Activated CD8-positive, alpha-beta memory T cell treated with anti-CD3 and anti-CD28 coated beads, Interleukin-2, amount 50 U/mL, for 1 hour (primary cell): ENCODE data around the gene CCDC85C.

Experiments
- DNase-seq: peaks from one replicate; pipeline ENCODE4 v3.0.0-alpha.2; 2020; ENCODE audit errors: extremely low read depth

The CCDC85C gene

DNA sequence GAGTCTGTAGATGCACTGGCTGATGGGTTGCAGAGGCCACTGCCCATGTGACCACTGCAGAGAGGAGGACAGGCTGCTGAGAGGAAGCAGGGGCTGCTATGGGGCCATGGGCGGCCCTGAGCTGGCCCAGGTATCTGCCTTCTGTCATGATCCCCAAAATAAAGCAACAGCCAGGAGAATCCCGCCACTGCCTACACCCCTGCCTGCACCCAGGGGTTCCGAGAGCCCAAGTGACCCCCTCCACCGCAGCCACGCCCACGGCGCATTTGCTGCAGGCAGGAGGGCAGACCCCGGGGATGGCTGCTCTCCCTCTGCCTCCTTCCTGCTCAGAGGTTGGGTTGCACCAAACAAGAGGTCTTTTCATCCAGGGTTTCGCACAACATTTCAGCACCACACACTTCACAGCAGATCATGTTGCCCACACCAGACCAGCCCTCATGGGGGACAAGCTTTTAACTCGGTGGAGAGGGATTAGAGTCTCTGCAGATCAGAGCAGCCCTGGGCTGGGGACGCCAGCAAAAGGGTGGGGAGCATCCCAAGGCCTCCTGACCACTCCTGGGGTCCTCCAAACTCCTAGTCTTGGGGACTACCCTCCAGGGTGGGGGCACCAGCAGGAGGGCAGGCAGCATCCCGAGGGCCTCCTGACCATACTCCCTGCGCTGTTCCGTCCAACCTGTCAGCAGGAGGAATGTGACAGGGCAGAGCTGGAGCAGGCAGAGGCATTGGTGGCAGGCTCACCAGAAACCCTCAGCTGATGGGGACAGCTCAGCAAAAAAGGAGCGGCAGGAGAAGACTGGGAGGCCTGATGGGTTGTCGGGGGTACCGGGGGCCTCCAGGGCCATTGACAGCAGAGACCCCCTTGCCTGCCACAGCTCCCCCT, 14.1 kb downstream of the CCDC85C start:
- DNase-seq, result no peak

GRCh38 chr14:99589031-99589441, 15.0 kb downstream of the CCDC85C start:
- no peak for DNase-seq

DNA sequence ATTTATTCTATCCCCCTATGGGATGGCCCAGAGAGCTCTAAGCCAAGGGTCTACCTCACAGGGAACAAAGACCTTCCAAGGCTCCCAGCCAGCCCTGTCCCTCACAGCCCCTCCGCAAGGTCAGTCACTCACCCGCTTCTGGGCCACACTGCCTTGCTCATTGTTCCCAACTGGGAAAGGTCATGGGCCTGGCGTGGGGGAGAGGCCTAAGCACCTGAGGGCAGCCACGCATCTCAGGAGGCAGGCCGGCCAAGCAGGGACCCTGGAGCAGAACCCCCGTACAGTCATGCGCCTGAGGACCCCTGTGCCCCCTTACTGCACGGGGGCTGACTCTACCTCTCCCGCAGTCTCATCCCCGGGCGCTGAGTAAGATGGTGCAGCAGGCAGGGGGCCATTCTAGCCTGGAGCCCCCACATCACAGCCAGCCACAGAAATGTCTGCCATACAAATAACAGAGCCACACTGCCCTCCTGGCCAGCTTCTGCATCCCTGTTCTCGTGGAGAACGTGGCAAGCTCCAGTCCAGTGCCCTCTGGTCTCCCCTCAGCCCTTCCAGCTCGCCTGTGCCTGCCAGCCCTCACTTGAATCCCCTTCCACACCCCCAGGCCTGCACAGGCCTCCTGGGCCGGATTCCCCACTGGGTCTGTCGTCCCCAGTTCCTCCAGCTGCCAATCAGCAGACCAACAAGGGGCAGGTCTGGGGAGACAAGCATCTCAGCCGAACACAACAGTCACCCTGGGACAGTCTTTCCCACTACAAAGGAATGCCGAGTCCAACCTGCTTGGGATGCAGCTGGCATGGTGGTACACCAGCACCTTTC, 16.3 kb downstream of the CCDC85C start:
- no peak for DNase-seq

DNA sequence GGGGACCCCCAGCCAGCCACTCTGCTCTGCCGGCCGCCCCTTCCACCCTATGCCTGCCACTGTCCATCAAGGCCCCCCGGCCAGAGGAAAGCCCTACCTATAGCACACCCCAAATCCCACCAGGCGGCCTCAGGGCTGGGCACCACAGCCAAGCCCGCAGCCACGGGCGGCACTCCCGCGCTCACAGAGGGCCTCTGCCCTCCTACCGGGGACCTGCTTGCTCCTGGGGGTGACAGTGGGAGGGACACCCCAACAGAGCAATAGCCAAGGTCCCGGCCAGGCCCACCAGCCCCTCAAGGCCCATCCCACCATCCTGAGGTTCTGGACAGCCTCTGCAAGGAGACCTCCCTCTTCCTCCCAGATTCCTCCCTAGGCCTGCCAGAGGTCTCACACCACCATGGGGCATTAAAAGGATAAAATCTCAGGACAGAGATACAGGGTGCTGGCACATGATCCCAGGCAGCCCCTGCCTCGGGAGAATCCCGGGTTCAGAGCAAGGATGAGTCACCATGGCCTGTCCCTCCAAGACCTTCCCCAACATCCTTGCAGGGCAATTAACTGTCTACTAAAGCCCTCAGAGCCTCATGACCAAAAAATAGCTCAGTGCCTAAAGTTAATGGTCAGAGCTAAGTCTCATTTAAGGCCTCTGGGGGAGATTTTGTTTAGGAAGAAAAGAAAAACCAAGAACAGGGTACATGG, 17.1 kb downstream of the CCDC85C start:
- DNase-seq, result no peak

- DNase-seq, result no peak
Observed at GRCh38 chr14:99586054-99586760, 17.8 kb downstream of the CCDC85C start.

DNA sequence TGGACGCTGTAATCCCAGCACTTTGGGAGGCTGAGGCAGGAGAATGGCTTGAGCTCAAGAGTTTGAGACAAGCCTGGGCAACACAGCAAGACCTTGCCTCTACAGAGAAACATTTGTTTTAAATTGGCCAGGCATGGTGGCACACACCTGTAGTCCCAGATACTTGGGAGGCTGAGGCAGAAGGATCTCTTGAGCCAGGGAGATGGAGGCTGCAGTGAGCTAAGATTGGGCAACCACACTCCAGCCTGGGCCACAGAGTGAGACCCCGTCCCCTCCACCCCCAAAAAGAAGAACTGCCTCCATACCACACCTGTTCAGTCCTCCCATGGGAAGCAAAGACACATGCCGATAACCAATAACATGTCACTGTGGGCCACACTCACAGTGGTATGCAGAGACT, 19.2 kb downstream of the CCDC85C start:
- DNase-seq, result no peak

GRCh38 chr14:99581938-99582337, 22.1 kb downstream of the CCDC85C start:
- no peak for DNase-seq

DNA sequence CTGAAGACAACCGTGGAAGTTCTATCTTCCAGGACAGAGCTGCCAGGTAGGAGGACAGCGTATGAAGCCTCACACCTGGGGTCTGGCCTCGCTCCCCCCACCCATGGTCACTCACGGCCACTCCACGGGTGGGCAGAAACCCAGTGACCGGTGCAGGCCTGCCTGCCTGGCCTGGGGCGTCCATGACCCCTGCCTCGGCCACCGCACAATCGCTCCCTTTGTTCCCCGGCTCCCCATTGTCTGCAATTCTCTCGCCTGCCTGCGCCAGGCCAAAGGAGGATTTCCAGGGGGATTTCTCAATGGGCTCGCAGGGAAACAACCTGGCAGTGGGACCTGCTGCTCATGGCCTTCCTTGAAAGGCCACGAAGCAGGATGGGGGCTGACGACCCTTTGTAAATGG, 22.6 kb downstream of the CCDC85C start:
- no peak for DNase-seq

- DNase-seq, result no peak
Observed at GRCh38 chr14:99579903-99580571, 24.0 kb downstream of the CCDC85C start.

DNA sequence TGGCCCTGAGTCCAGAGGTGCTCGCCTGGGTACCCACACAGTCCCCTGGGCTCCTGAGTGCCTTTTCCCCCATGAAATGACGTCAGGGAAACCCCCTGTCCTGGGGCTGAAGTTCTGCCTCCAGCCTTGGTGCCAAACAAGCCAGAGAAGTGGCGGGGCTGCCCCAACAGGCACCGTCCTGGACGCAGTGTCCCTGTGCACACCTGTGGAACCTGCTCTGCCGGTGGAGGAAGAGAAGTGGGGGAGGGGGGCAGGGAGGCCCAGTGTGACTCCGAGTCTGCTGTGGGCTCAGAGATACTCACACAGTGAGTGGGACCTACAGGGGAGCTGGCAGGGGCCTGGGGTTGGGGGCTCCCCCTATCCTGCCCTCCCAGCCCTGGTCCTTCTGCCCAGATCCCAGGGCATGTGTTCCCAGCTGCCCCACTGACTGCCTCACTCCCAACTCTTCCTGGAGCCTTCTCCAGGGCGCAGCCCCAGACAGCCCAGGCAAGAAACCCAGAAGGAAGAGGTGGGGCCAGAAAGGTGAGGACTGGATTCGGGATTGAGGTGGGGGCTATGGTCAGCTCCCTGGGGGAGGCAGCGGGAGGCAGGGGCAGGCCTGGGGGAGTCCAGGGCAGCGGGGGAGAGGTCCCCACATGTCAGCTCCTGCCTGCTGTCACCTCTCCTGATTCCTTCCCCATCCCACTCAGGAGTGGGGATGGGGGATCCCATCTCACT, 24.7 kb downstream of the CCDC85C start:
- no peak for DNase-seq

DNA sequence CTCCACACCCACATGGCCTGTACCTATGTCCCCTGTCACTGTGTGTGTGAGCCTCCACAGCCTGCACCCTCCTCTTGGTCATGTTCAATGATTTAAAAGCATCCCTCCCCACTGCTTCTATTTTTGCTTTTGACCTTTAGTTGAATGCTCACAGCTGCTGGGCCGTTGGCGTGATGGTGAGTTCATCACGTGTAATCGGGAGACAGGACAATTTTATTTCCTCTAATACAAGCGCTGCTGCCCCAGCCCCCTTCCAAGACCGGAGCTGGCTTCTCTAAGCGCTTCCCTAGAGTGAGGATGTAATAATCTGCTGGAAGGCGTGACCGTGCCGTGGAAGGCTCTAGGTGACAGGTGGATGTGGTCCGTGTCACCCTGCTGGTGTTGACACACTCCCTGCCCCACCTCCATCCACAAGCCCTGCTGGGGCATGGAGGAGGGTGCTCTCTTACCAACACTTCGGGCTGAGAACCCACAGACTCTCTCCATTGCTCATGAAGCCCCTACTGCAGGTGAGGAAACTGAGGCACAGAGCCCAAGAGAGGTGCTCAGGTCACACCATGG, 25.4 kb downstream of the CCDC85C start:
- no peak for DNase-seq

- DNase-seq, result no peak
Observed at GRCh38 chr14:99576761-99577705, 27.0 kb downstream of the CCDC85C start.

GRCh38 chr14:99576304-99576703, 27.7 kb downstream of the CCDC85C start:
- no peak for DNase-seq

GRCh38 chr14:99575043-99576023, 28.7 kb downstream of the CCDC85C start:
- no peak for DNase-seq

GRCh38 chr14:99574099-99574880, 29.7 kb downstream of the CCDC85C start:
- DNase-seq, result no peak

- DNase-seq, result no peak
Observed at GRCh38 chr14:99573436-99574098, 30.4 kb downstream of the CCDC85C start.

GRCh38 chr14:99573000-99573330, 31.0 kb downstream of the CCDC85C start:
- DNase-seq, result no peak
